ENCODE data around the gene UACA. TPM values are rescaled to one million over a fixed set of nuclear protein-coding genes. Genes with fewer than 3 reads are reported as not detected.

UACA gene
- total and polyA plus RNA-seq, 9 of the 15 experiments (the other 6 are each of a cell fraction or from before 2014, with no cell fraction given): 0.06 to 0.33 (median 0.15) TPM; not detected in 5

DNA sequence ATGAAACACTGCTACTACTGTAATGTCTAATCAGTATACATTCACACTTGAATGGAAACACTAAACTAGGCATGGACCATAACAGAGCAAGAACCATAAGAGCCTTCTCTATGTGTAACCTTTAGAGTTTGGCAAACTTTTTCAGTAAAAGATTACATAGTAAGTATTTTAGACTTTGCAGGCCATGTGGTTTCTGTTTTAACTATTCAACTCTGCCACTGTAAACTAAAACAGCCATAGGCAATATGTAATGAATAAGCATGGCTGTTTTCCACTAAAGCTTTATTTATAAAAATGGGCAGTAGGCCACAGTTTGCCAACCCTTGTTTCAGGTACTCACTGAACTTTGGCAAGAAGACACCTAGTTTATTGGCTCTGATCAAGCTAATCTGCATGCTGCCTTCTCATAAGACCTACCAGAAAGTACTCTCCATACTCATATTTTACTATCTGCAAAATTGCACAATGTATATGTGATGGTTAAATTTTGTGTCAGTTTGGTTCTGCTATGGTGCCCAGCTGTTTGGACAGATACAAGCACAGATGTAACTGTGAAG, 46.0 kb downstream of the UACA start:
- H4K20me1 ChIP-seq (replicated peaks; ENCODE audit: control insufficient read depth, insufficient read depth, low read length): no peaks in the 10 kb centered on the region
- TF ChIP-seq, protein P1, sequence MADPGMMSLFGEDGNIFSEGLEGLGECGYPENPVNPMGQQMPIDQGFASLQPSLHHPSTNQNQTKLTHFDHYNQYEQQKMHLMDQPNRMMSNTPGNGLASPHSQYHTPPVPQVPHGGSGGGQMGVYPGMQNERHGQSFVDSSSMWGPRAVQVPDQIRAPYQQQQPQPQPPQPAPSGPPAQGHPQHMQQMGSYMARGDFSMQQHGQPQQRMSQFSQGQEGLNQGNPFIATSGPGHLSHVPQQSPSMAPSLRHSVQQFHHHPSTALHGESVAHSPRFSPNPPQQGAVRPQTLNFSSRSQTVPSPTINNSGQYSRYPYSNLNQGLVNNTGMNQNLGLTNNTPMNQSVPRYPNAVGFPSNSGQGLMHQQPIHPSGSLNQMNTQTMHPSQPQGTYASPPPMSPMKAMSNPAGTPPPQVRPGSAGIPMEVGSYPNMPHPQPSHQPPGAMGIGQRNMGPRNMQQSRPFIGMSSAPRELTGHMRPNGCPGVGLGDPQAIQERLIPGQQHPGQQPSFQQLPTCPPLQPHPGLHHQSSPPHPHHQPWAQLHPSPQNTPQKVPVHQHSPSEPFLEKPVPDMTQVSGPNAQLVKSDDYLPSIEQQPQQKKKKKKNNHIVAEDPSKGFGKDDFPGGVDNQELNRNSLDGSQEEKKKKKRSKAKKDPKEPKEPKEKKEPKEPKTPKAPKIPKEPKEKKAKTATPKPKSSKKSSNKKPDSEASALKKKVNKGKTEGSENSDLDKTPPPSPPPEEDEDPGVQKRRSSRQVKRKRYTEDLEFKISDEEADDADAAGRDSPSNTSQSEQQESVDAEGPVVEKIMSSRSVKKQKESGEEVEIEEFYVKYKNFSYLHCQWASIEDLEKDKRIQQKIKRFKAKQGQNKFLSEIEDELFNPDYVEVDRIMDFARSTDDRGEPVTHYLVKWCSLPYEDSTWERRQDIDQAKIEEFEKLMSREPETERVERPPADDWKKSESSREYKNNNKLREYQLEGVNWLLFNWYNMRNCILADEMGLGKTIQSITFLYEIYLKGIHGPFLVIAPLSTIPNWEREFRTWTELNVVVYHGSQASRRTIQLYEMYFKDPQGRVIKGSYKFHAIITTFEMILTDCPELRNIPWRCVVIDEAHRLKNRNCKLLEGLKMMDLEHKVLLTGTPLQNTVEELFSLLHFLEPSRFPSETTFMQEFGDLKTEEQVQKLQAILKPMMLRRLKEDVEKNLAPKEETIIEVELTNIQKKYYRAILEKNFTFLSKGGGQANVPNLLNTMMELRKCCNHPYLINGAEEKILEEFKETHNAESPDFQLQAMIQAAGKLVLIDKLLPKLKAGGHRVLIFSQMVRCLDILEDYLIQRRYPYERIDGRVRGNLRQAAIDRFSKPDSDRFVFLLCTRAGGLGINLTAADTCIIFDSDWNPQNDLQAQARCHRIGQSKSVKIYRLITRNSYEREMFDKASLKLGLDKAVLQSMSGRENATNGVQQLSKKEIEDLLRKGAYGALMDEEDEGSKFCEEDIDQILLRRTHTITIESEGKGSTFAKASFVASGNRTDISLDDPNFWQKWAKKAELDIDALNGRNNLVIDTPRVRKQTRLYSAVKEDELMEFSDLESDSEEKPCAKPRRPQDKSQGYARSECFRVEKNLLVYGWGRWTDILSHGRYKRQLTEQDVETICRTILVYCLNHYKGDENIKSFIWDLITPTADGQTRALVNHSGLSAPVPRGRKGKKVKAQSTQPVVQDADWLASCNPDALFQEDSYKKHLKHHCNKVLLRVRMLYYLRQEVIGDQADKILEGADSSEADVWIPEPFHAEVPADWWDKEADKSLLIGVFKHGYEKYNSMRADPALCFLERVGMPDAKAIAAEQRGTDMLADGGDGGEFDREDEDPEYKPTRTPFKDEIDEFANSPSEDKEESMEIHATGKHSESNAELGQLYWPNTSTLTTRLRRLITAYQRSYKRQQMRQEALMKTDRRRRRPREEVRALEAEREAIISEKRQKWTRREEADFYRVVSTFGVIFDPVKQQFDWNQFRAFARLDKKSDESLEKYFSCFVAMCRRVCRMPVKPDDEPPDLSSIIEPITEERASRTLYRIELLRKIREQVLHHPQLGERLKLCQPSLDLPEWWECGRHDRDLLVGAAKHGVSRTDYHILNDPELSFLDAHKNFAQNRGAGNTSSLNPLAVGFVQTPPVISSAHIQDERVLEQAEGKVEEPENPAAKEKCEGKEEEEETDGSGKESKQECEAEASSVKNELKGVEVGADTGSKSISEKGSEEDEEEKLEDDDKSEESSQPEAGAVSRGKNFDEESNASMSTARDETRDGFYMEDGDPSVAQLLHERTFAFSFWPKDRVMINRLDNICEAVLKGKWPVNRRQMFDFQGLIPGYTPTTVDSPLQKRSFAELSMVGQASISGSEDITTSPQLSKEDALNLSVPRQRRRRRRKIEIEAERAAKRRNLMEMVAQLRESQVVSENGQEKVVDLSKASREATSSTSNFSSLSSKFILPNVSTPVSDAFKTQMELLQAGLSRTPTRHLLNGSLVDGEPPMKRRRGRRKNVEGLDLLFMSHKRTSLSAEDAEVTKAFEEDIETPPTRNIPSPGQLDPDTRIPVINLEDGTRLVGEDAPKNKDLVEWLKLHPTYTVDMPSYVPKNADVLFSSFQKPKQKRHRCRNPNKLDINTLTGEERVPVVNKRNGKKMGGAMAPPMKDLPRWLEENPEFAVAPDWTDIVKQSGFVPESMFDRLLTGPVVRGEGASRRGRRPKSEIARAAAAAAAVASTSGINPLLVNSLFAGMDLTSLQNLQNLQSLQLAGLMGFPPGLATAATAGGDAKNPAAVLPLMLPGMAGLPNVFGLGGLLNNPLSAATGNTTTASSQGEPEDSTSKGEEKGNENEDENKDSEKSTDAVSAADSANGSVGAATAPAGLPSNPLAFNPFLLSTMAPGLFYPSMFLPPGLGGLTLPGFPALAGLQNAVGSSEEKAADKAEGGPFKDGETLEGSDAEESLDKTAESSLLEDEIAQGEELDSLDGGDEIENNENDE (IDR thresholded peaks at IDR 0.05; ENCODE audit: low read depth, low read length): no peak
- TF ChIP-seq PHTF2 (CRISPR knock-in tag; IDR thresholded peaks at IDR 0.05) (no peak), PHF8 (IDR thresholded peaks at IDR 0.05; ENCODE audit: borderline replicate concordance, low read length) (no peak)
- TF ChIP-seq, protein P2, sequence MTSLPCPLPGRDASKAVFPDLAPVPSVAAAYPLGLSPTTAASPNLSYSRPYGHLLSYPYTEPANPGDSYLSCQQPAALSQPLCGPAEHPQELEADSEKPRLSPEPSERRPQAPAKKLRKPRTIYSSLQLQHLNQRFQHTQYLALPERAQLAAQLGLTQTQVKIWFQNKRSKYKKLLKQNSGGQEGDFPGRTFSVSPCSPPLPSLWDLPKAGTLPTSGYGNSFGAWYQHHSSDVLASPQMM (CRISPR knock-in tag; IDR thresholded peaks at IDR 0.05): no peak
- TF ChIP-seq, protein P3, sequence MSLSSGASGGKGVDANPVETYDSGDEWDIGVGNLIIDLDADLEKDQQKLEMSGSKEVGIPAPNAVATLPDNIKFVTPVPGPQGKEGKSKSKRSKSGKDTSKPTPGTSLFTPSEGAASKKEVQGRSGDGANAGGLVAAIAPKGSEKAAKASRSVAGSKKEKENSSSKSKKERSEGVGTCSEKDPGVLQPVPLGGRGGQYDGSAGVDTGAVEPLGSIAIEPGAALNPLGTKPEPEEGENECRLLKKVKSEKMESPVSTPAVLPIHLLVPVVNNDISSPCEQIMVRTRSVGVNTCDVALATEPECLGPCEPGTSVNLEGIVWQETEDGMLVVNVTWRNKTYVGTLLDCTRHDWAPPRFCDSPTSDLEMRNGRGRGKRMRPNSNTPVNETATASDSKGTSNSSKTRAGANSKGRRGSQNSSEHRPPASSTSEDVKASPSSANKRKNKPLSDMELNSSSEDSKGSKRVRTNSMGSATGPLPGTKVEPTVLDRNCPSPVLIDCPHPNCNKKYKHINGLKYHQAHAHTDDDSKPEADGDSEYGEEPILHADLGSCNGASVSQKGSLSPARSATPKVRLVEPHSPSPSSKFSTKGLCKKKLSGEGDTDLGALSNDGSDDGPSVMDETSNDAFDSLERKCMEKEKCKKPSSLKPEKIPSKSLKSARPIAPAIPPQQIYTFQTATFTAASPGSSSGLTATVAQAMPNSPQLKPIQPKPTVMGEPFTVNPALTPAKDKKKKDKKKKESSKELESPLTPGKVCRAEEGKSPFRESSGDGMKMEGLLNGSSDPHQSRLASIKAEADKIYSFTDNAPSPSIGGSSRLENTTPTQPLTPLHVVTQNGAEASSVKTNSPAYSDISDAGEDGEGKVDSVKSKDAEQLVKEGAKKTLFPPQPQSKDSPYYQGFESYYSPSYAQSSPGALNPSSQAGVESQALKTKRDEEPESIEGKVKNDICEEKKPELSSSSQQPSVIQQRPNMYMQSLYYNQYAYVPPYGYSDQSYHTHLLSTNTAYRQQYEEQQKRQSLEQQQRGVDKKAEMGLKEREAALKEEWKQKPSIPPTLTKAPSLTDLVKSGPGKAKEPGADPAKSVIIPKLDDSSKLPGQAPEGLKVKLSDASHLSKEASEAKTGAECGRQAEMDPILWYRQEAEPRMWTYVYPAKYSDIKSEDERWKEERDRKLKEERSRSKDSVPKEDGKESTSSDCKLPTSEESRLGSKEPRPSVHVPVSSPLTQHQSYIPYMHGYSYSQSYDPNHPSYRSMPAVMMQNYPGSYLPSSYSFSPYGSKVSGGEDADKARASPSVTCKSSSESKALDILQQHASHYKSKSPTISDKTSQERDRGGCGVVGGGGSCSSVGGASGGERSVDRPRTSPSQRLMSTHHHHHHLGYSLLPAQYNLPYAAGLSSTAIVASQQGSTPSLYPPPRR (CRISPR knock-in tag; IDR thresholded peaks at IDR 0.05; ENCODE audit: borderline replicate concordance): no peak

More for the DNA sequence above, 46.0 kb downstream of the UACA start:
- intact Hi-C loops (cut with micrococcal nuclease): no loop called here
- no TSS peak for BruUV-seq (replicated peaks)
- Histone ChIP-seq H3K9me1 (ENCODE audit: control insufficient read depth, insufficient read depth, low read length) (no peaks in the 10 kb centered on the region), H3K27me3 (ENCODE audit: control insufficient read depth in 2 of 2, insufficient read depth in 2 of 2, low read length in 2 of 2) (no peaks in the 10 kb centered on the region), H3K4me1 (replicated peaks in 1 of 2; ENCODE audit: control insufficient read depth in 2 of 2, insufficient read depth in 2 of 2, low read length in 2 of 2) (no peaks in the 10 kb centered on the region), H3K79me2 (ENCODE audit: control insufficient read depth, insufficient read depth, low read length) (no peaks in the 10 kb centered on the region), H3K36me3 (ENCODE audit: control insufficient read depth, insufficient read depth, low read length) (no peaks in the 10 kb centered on the region), H3K9me3 (replicated peaks; ENCODE audit: control insufficient read depth, insufficient read depth, low read depth, low read length) (no peaks in the 10 kb centered on the region), H3K27ac (ENCODE audit: extremely low read depth, low read depth, low read length) (no peak overlapping the region), H3K9ac (ENCODE audit: insufficient read depth in 1 of 2, low read depth in 2 of 2, low read length in 2 of 2) (no peak overlapping the region), H3K4me2 (ENCODE audit: insufficient read depth, low read length) (no peak overlapping the region), H2AFZ (ENCODE audit: low read depth, low read length) (no peak overlapping the region), H3K4me3 (no peak overlapping the region)
- FAIRE-seq (no peak), DNase-seq (ENCODE audit: extremely low read depth in 1 of 4, low spot score in 3 of 4) (no peak), ATAC-seq (no peak)
- POLR2A ChIA-PET: interaction anchor here (0.5 kb wide), 1 partner anchor 19 kb away, joined by 3 read pairs; no protein-coding TSS in a partner anchor
- in situ Hi-C loops (cut with MboI): no loop called here
- CTCF ChIA-PET (ENCODE audit: low intra/inter-chr PET ratio): no interaction called here

Data from K562 (cell line).